ENCODE results near the gene KLF16. TPM values are rescaled to one million over a fixed set of nuclear protein-coding genes. Genes with fewer than 3 reads are reported as not detected.

Gene KLF16
- total and polyA plus RNA-seq, 9 of the 15 experiments (the other 6 are each of a cell fraction or from before 2014, with no cell fraction given): 0.04 to 60.4 (median 6.8) TPM

DNA sequence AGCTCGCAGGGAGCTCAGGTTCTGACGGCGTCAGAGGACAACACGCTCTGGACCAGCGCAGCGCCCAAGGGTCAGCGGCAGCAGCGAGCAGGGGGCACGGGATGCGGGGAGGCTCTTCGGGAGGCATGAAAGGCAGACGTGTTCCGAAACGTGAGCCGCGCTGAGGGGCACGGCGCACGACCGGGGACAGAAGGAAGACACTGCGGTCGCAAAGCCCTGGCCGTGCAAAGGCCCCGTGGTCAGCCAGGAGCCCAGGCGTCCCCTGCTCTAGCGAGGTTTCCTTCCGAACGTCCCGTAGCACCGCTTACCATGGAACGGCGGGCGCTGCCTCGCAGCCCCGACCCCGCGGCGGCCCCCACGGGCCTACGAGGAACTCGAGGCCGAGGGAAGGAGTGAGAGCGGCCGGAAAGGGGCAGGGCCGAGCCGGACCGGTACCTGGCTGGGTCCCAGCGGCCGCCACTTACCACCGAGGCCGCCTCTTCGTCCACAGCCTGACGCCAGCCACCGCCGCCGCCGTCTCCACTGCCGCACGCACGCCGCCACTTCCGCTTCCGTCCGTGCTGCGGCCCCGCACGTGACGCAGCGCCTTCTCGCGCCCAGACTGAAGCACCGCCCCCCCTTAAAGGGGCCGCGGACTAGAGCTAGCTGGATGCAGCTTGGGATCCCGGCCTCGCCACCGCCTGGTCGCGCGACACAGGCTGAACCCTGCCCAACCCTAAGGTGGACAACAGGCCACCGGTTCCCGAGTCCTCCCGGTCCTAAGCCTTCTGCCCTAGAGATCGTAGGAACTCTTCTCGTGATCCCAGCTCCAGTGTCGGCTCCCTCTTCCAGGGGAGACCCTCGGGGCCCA, 12.5 kb upstream of the KLF16 start (continued):
- no peak for TF ChIP-seq TAF9B (IDR thresholded peaks at IDR 0.05; ENCODE audit: partially characterized antibody)
- TF ChIP-seq HDAC8 (tag; IDR thresholded peaks at IDR 0.05): no peak
- TF ChIP-seq, protein P1, sequence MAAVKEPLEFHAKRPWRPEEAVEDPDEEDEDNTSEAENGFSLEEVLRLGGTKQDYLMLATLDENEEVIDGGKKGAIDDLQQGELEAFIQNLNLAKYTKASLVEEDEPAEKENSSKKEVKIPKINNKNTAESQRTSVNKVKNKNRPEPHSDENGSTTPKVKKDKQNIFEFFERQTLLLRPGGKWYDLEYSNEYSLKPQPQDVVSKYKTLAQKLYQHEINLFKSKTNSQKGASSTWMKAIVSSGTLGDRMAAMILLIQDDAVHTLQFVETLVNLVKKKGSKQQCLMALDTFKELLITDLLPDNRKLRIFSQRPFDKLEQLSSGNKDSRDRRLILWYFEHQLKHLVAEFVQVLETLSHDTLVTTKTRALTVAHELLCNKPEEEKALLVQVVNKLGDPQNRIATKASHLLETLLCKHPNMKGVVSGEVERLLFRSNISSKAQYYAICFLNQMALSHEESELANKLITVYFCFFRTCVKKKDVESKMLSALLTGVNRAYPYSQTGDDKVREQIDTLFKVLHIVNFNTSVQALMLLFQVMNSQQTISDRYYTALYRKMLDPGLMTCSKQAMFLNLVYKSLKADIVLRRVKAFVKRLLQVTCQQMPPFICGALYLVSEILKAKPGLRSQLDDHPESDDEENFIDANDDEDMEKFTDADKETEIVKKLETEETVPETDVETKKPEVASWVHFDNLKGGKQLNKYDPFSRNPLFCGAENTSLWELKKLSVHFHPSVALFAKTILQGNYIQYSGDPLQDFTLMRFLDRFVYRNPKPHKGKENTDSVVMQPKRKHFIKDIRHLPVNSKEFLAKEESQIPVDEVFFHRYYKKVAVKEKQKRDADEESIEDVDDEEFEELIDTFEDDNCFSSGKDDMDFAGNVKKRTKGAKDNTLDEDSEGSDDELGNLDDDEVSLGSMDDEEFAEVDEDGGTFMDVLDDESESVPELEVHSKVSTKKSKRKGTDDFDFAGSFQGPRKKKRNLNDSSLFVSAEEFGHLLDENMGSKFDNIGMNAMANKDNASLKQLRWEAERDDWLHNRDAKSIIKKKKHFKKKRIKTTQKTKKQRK (IDR thresholded peaks at IDR 0.05; ENCODE audit: borderline replicate concordance, low read depth, low read length): no peak
- TF ChIP-seq ZSCAN32 (CRISPR knock-in tag; IDR thresholded peaks at IDR 0.05): no peak
- no peak for TF ChIP-seq ZNF24 (IDR thresholded peaks at IDR 0.05)
- TF ChIP-seq, protein P2, sequence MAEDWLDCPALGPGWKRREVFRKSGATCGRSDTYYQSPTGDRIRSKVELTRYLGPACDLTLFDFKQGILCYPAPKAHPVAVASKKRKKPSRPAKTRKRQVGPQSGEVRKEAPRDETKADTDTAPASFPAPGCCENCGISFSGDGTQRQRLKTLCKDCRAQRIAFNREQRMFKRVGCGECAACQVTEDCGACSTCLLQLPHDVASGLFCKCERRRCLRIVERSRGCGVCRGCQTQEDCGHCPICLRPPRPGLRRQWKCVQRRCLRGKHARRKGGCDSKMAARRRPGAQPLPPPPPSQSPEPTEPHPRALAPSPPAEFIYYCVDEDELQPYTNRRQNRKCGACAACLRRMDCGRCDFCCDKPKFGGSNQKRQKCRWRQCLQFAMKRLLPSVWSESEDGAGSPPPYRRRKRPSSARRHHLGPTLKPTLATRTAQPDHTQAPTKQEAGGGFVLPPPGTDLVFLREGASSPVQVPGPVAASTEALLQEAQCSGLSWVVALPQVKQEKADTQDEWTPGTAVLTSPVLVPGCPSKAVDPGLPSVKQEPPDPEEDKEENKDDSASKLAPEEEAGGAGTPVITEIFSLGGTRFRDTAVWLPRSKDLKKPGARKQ (CRISPR knock-in tag; IDR thresholded peaks at IDR 0.05): no peak
- TF ChIP-seq, protein P3, sequence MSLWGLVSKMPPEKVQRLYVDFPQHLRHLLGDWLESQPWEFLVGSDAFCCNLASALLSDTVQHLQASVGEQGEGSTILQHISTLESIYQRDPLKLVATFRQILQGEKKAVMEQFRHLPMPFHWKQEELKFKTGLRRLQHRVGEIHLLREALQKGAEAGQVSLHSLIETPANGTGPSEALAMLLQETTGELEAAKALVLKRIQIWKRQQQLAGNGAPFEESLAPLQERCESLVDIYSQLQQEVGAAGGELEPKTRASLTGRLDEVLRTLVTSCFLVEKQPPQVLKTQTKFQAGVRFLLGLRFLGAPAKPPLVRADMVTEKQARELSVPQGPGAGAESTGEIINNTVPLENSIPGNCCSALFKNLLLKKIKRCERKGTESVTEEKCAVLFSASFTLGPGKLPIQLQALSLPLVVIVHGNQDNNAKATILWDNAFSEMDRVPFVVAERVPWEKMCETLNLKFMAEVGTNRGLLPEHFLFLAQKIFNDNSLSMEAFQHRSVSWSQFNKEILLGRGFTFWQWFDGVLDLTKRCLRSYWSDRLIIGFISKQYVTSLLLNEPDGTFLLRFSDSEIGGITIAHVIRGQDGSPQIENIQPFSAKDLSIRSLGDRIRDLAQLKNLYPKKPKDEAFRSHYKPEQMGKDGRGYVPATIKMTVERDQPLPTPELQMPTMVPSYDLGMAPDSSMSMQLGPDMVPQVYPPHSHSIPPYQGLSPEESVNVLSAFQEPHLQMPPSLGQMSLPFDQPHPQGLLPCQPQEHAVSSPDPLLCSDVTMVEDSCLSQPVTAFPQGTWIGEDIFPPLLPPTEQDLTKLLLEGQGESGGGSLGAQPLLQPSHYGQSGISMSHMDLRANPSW (CRISPR knock-in tag; IDR thresholded peaks at IDR 0.05): 0 out of 2 replicates have a peak, but pooled peaks have one; percentile 14
- TF ChIP-seq, protein P4, sequence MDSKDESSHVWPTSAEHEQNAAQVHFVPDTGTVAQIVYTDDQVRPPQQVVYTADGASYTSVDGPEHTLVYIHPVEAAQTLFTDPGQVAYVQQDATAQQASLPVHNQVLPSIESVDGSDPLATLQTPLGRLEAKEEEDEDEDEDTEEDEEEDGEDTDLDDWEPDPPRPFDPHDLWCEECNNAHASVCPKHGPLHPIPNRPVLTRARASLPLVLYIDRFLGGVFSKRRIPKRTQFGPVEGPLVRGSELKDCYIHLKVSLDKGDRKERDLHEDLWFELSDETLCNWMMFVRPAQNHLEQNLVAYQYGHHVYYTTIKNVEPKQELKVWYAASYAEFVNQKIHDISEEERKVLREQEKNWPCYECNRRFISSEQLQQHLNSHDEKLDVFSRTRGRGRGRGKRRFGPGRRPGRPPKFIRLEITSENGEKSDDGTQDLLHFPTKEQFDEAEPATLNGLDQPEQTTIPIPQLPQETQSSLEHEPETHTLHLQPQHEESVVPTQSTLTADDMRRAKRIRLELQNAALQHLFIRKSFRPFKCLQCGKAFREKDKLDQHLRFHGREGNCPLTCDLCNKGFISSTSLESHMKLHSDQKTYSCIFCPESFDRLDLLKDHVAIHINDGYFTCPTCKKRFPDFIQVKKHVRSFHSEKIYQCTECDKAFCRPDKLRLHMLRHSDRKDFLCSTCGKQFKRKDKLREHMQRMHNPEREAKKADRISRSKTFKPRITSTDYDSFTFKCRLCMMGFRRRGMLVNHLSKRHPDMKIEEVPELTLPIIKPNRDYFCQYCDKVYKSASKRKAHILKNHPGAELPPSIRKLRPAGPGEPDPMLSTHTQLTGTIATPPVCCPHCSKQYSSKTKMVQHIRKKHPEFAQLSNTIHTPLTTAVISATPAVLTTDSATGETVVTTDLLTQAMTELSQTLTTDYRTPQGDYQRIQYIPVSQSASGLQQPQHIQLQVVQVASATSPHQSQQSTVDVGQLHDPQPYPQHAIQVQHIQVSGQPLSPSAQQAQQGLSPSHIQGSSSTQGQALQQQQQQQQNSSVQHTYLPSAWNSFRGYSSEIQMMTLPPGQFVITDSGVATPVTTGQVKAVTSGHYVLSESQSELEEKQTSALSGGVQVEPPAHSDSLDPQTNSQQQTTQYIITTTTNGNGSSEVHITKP (IDR thresholded peaks at IDR 0.05; ENCODE audit: partially characterized antibody): peak; percentile 45
- TF ChIP-seq, protein P5, sequence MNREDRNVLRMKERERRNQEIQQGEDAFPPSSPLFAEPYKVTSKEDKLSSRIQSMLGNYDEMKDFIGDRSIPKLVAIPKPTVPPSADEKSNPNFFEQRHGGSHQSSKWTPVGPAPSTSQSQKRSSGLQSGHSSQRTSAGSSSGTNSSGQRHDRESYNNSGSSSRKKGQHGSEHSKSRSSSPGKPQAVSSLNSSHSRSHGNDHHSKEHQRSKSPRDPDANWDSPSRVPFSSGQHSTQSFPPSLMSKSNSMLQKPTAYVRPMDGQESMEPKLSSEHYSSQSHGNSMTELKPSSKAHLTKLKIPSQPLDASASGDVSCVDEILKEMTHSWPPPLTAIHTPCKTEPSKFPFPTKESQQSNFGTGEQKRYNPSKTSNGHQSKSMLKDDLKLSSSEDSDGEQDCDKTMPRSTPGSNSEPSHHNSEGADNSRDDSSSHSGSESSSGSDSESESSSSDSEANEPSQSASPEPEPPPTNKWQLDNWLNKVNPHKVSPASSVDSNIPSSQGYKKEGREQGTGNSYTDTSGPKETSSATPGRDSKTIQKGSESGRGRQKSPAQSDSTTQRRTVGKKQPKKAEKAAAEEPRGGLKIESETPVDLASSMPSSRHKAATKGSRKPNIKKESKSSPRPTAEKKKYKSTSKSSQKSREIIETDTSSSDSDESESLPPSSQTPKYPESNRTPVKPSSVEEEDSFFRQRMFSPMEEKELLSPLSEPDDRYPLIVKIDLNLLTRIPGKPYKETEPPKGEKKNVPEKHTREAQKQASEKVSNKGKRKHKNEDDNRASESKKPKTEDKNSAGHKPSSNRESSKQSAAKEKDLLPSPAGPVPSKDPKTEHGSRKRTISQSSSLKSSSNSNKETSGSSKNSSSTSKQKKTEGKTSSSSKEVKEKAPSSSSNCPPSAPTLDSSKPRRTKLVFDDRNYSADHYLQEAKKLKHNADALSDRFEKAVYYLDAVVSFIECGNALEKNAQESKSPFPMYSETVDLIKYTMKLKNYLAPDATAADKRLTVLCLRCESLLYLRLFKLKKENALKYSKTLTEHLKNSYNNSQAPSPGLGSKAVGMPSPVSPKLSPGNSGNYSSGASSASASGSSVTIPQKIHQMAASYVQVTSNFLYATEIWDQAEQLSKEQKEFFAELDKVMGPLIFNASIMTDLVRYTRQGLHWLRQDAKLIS (CRISPR knock-in tag; IDR thresholded peaks at IDR 0.05): peak; percentile 83; the same call in 1 of the 2 replicates
